Activated CD8-positive, alpha-beta memory T cell treated with anti-CD3 and anti-CD28 coated beads, Interleukin-2, amount 50 U/mL, for 4 hours (primary cell): ENCODE data around the gene MCEMP1.
A peak's percentile ranks its signal among the peaks of the same experiment; 100 is the strongest.

Experiments
- DNase-seq: peaks from one replicate; pipeline ENCODE4 v3.0.0-alpha.2; 2020

MCEMP1 gene

GRCh38 chr19:7672522-7672921 lies 4.4 kb upstream of the MCEMP1 start:
- no peak for DNase-seq

- no peak for DNase-seq
Measured at GRCh38 chr19:7674010-7675005, 2.6 kb upstream of the MCEMP1 start.

- no peak for DNase-seq
Measured at GRCh38 chr19:7676376-7676775, 514 bp upstream of the MCEMP1 start.

GRCh38 chr19:7677669-7678311 lies 900 bp downstream of the MCEMP1 start:
- no peak for DNase-seq

- peak; percentile 65 for DNase-seq
Measured at GRCh38 chr19:7678971-7679751, 2.3 kb downstream of the MCEMP1 start.

GRCh38 chr19:7679771-7680605 lies 3.1 kb downstream of the MCEMP1 start:
- DNase-seq = no peak

- DNase-seq = peak; percentile 89
Measured at GRCh38 chr19:7680606-7681339, 3.9 kb downstream of the MCEMP1 start, which contains the start of gene TRAPPC5. Gene TRAPPC5 (plus strand): TSS chr19:7680833. CDS start chr19:7682254, 1,421 bp downstream.

GRCh38 chr19:7681340-7682174 lies 4.7 kb downstream of the MCEMP1 start:
- DNase-seq = peak; percentile 79

- no peak for DNase-seq
Measured at GRCh38 chr19:7682175-7682855, 5.4 kb downstream of the MCEMP1 start.

- DNase-seq = no peak
Measured at GRCh38 chr19:7685546-7686445, 8.9 kb downstream of the MCEMP1 start.

GRCh38 chr19:7687177-7687576 lies 10.3 kb downstream of the MCEMP1 start:
- no peak for DNase-seq

- no peak for DNase-seq
Measured at GRCh38 chr19:7689165-7689564, 12.3 kb downstream of the MCEMP1 start.

GRCh38 chr19:7690779-7691258 lies 13.9 kb downstream of the MCEMP1 start:
- DNase-seq = no peak

- no peak for DNase-seq
Measured at GRCh38 chr19:7691497-7691896, 14.6 kb downstream of the MCEMP1 start.

- DNase-seq = no peak
Measured at GRCh38 chr19:7692417-7693088, 15.7 kb downstream of the MCEMP1 start.

GRCh38 chr19:7694499-7694898 lies 17.6 kb downstream of the MCEMP1 start:
- no peak for DNase-seq

- DNase-seq = no peak
Measured at GRCh38 chr19:7697721-7698287, 20.9 kb downstream of the MCEMP1 start.

GRCh38 chr19:7698583-7698982 lies 21.7 kb downstream of the MCEMP1 start:
- no peak for DNase-seq
